ENCODE measurements around the gene NETO2. TPM values are rescaled to one million over a fixed set of nuclear protein-coding genes. Genes with fewer than 3 reads are reported as not detected.

NETO2 gene
- total and polyA plus RNA-seq, 10 of the 15 experiments (the other 5 are each of a cell fraction or from before 2014, with no cell fraction given), result 8.5 to 53.1 (median 27.0) TPM

- TF ChIP-seq CTCF (IDR thresholded peaks at IDR 0.05 in 2 of 3, conservative IDR thresholded peaks at IDR 0.05 in 1 of 3; ENCODE audit: control insufficient read depth in 2 of 3, extremely low read depth in 1 of 3, insufficient read depth in 1 of 3, low read depth in 3 of 3, low read length in 3 of 3) (peak; percentile 87 to 98 (median 95)), KAT2A (conservative IDR thresholded peaks at IDR 0.05; ENCODE audit: control insufficient read depth, low read depth, low read length) (no peak), MLLT1 (IDR thresholded peaks at IDR 0.05) (peak; percentile 92), TCF7 (IDR thresholded peaks at IDR 0.05; ENCODE audit: borderline replicate concordance) (no peak)
Measured at GRCh38 chr16:47037746-47038458, 105.8 kb downstream of the NETO2 start (continued).

GRCh38 chr16:47037396-47037745, 106.4 kb downstream of the NETO2 start:
- Histone ChIP-seq H3K9ac (ENCODE audit: control insufficient read depth, insufficient read depth, low read length) (peak overlapping the region; percentile 73), H3K4me2 (ENCODE audit: control insufficient read depth, insufficient read depth) (peak overlapping the region; percentile 70), H4K20me1 (ENCODE audit: control insufficient read depth, insufficient read depth) (no peaks in the 10 kb centered on the region), H3K36me3 (ENCODE audit: control insufficient read depth in 2 of 2, insufficient read depth in 2 of 2, low read length in 1 of 2) (no peaks in the 10 kb centered on the region), H3K9me3 (replicated peaks; ENCODE audit: control insufficient read depth, insufficient read depth, low read length) (no peaks in the 10 kb centered on the region), H3K27me3 (replicated peaks in 1 of 2; ENCODE audit: control insufficient read depth in 2 of 2, insufficient read depth in 2 of 2, low read length in 1 of 2) (no peaks in the 10 kb centered on the region), H2AFZ (ENCODE audit: control insufficient read depth, low read depth, low read length) (peak overlapping the region; percentile 87), H3K27ac (ENCODE audit: control insufficient read depth, insufficient read depth) (no peak overlapping the region), H3K79me2 (ENCODE audit: control insufficient read depth, insufficient read depth, low read length) (no peaks in the 10 kb centered on the region), H3K4me1 (ENCODE audit: control insufficient read depth, insufficient read depth, low read length) (peaks cover 16% of the 10 kb centered on the region), H3K4me3 (peak overlapping the region; percentile 75)
- DNase-seq (ENCODE audit: low read depth, low spot score) (no peak), FAIRE-seq (no peak), ATAC-seq (peak; percentile 58)
- CTCF ChIA-PET, result interaction anchor here (0.7 to 9.6 kb wide), 38 partner anchors 9 to 1130 kb away, joined by 3 to 162 read pairs (median 5); partner anchors contain the start of gene NETO2
- SMC1A ChIA-PET (ENCODE audit: uncharacterized antibody, unreplicated experiment), result interaction anchor here (0.6 to 6.5 kb wide), 23 partner anchors 11 to 1127 kb away, joined by 3 to 101 read pairs (median 4); partner anchors contain the start of gene NETO2
- RAD21 ChIA-PET (ENCODE audit: unreplicated experiment), result interaction anchor here (0.7 to 7.2 kb wide), 28 partner anchors 10 to 1128 kb away, joined by 3 to 127 read pairs (median 6); partner anchors contain the start of genes DNAJA2, ITFG1, NETO2 and PHKB
- WGBS (ENCODE audit: insufficient coverage, insufficient replicate concordance, low lambda C conversion rate, missing lambda C conversion rate), result 3% methylated on average over 24 of the region's 24 CpGs
- intact Hi-C loops (cut with micrococcal nuclease; ENCODE audit: unreplicated experiment), result loop anchor here (1.0 to 10.0 kb wide), 4 partner anchors 89 to 1120 kb away; partner anchors contain the start of genes ABCC12 and NETO2
- BruUV-seq (replicated peaks), result no TSS peak
- in situ Hi-C loops (cut with MboI), result loop anchor here (5.0 kb wide), 1 partner anchor 1125 kb away; no protein-coding TSS in a partner anchor
- TF ChIP-seq GATAD2B (conservative IDR thresholded peaks at IDR 0.05; ENCODE audit: low read depth) (0 out of 2 replicates have a peak, but pooled peaks have one; percentile 82), RUNX3 (IDR thresholded peaks at IDR 0.05; ENCODE audit: low read length) (0 out of 2 replicates have a peak, but pooled peaks have one; percentile 8), SUPT20H (IDR thresholded peaks at IDR 0.05; ENCODE audit: borderline replicate concordance, control insufficient read depth, low read depth, low read length) (no peak), CUX1 (IDR thresholded peaks at IDR 0.05; ENCODE audit: insufficient replicate concordance, low read depth, low read length) (no peak), BHLHE40 (IDR thresholded peaks at IDR 0.05; ENCODE audit: borderline replicate concordance in 1 of 2, low read depth in 2 of 2, low read length in 1 of 2) (no peak)
- POLR2A ChIA-PET, result interaction anchor here (0.6 to 2.5 kb wide), 6 partner anchors 37 to 106 kb away, joined by 3 to 12 read pairs (median 4); partner anchors contain the start of gene NETO2

Measured in GM12878 (cell line).